Measurements from ENCODE around the gene STYX.
"Not testable (repeated sequence)": the region's sequence is repeated elsewhere in the genome, so short reads cannot be mapped to it uniquely, and the experiment has no call there.

The STYX gene

DNA sequence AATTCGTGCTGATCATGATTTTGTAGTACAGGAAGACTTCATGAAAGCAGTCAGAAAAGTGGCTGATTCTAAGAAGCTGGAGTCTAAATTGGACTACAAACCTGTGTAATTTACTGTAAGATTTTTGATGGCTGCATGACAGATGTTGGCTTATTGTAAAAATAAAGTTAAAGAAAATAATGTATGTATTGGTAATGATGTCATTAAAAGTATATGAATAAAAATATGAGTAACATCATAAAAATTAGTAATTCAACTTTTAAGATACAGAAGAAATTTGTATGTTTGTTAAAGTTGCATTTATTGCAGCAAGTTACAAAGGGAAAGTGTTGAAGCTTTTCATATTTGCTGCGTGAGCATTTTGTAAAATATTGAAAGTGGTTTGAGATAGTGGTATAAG is 2.5 kb upstream of the STYX start:
- DNase-seq = not testable (repeated sequence)

DNA sequence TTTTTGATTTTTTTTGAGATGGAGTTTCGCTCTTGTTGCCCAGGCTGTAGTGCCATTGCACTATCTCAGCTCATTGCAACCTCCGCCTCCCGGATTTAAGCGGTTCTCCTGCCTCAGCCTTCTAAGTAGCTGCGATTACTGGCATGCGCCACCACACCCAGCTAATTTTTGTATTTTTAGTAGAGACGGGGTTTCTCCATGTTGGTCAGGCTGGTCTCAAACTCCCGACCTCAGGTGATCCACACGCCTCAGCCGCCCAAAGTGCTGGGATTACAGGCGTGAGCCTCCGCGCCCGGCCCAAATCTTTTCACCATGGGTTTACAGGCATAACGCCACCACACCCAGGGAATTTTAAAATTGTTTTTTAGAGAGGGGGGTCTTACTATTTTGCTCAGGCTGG is 931 bp upstream of the STYX start:
- DNase-seq = not testable (repeated sequence)

DNA sequence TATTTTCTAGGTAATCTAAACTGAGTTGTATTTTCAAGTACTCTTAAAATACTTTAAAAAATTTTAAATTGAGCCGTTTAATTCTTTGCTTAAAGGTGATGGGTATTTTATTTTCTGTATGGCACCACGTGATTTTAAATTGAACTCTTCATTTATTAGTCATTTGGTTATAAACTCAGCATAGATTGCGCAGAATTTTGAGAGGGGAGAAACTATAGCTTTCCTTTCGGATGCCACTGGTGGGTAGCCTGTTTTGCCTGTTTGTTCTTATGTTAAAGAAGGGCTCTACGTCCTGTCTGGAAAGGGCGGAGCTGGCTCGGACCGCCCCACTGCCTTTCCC is 411 bp upstream of the STYX start:
- no peak for DNase-seq

DNA sequence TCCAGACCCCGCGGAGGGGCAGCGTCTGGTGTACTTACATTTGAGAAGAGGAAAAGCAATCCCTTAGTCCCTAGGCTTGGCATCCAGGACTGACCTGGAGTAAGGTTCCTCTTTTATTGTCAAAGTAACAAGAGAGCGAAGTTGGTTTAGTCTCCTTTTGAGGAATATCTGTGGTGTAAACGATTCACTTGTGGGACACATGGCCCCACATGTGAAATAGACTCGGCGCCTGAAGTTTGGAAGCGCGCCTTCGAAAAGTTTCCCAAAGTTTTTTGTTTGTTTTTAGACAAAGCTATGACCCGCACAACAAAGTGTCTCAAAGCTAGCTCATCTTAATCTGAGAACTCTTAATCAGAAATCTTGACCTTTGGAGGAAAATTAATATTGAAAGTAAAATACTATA is 744 bp downstream of the STYX start:
- DNase-seq = peak; percentile 47 to 48

DNA sequence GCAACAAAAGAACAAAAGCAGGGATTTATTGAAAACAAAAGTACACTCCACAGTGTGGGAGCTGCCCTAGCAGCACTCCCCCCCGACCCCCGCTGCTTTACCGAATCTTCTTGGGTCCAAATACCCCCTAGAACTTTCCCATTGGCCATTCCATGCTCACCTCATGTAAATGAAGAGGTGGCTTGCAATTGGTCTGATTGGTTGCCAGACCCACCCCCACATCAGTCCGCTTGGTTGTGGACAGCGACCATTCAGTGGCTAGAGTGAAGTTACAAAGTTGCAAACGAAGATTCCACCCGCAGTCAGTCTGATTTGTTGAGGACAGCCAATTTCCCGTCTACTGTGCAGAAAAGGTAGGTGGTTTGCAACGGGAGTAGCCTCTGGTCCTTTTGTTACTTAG is 3.9 kb downstream of the STYX start:
- DNase-seq = no peak

DNA sequence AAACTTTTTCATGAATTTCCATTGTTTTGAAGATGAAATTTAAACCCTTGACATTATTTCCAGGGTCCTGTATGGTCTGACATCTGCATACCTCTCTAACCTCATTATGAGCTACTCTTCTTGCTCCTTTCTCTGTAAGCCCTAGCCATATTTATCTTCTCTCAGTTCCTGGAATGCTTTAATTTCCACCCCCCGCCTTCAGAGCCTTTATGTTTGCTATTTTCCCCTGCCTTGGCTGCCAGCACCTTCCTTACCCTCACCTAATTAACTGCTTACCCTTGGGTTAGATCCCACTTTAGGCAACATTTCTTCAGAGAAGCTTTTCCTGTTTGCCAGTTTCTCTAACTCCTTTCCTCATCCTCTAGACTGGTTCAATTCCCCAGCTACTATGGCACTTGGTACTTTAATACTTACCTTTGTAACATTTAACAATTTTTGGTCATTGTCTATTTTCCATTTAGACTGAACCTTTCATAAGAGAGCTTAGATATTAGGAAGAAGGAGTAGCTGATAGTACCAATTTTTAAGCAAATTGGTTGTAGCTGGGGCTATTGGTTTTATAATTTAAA is 6.0 kb downstream of the STYX start:
- DNase-seq = no peak

DNA sequence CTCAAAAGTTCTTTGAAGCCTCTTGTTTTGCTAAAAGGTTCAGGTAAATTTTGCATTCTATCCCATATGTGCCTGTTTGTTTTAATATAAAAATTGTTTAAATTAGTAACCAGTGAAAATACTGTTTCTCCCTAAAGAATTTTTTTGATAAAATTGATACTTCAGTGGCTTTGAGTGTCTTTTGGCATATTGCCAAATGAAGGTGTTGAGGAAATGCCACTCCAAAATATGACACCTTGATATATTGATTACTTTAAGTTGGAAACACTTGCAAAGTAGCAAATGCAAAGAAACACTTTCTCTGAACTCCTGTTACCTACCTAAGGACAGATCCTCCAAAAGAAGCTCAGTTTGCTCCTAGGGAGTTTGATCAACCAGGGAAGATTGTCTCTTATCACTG is 8.4 kb downstream of the STYX start:
- no peak for DNase-seq

DNA sequence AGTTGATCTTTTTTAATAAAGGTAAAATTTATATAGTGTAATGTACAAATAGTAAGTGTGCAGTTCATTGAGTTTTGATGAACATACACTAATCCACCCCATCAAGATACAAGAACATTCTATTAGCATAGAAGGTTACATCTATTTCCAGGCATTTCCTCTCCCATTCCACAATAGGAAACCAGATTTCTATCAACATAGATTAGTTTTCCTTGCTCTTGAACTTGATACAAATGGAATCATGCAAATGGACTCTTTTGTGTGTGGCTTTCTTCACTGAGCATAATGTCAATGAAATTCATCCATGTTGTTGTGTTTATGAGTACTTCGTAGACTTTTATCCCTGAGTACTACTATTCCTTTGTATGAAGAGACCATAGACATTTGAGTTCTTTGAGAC is 10.8 kb downstream of the STYX start:
- DNase-seq = no peak

DNA sequence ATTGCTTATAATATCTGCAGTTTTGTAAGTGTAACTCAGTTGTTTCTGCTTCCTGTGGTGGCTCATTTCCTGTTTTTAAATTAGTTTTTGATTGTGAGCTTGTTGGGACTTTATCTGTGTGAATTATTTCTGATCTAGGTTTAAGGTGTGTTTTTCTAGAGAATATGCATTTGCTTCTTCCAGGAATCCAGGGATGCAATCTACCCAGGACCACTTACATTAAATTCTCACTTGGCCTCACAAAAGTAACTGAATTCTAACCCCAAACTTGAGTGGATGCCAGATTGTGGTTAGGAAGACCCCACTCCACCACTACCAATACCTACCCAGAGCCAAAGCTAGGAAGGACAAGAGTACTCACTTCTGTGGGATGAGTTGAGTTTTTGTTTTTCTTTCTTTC is 11.9 kb downstream of the STYX start:
- no peak for DNase-seq

DNA sequence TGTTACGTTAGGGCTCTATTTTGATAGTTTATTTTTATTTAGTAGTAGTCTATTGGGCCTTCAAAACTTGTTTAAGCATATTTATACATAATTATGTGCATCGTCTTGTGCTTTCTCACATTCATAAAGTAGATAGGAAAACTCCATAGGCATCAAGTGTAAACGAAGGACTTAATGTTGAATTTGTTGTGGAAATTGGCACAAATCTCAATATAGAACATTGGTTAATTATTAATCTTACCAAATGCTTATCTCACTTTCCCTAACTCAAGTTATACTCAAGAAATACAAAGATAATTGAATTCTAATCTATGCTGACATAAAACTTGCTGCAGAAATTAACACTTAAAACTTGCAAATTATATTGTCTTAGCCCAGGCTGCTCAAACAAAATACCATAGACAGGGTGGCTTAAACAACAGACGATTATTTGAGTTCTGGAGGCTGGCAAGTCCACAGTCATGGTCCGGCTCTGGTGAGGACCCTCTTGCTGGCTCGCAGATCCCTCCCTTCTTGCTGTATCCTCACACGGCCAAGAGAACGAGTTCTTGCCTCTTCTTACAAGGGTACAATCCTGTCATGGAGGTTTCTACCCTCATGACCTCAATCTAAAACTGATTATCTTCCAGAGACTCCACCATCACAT is 18.8 kb downstream of the STYX start:
- DNase-seq = no peak

DNA sequence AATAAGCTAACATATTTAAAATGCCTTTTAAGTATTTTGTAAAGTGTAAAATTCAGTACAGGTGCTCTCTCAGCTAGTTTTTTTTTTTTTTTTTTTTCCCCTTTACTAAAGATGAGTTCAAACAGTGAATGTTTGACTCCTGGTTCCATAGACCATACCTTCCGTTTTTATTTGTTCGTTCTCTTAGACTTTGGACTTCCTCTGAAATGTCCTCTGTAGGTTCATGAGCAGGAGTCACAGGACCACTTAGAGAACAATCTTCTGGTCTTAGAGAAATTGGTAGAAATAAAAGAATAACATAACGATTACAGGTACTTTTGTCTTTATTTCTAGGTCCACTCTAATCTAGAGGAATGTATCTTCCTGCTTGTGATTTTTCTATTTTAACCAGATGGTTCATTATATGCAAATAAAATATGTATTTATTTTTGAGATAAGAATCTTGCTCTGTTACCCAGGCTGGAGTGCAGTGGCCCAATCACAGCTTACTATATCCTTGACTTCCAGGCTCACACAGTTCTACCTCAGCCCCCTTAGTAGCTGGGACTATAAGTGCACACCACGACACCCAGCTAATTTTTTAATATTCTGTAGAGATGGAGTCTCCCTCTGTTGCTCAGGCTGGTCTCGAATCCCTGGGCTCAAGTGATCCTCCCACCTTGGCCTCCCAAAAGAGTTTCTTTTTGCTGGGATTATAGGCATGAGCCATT is 25.8 kb downstream of the STYX start:
- DNase-seq = no peak

DNA sequence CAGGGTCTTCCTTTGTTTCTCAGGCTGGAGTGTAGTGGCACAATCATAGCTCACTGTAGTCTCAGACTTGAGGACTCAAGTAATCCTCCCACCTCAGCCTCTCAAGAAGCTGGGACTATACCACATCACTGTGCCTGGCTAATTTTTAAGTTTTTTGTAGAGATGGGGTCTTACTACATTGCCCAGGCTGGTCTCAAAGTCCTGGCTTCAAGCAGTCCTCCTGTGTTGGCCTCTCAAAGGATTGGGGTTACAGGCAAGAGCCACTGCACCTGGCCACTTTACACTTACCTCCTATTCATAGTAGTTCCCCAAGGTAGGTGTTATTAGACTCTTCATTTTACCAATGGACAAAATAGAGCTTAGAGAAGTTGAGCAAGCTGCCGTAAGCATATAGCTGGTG is 29.2 kb downstream of the STYX start:
- no peak for DNase-seq

DNA sequence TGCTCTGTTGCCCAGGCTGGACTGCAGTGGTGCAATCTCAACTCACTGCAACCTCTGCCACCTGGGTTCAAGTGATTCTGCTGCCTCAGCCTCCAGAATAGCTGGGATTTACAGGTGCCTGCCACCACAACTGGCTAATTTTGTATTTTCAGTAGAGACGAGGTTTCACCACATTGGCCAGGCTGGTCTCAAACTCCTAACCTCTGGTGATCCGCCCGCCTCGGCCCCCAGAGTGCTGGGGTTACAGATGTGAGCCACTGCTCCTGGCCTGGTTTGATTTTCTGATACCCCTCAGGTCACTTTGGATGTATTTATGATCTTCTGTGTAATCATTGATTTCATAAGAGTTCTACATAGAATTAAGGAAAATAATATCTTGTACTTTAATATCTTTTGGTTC is 33.0 kb downstream of the STYX start:
- DNase-seq = not testable (repeated sequence)

DNA sequence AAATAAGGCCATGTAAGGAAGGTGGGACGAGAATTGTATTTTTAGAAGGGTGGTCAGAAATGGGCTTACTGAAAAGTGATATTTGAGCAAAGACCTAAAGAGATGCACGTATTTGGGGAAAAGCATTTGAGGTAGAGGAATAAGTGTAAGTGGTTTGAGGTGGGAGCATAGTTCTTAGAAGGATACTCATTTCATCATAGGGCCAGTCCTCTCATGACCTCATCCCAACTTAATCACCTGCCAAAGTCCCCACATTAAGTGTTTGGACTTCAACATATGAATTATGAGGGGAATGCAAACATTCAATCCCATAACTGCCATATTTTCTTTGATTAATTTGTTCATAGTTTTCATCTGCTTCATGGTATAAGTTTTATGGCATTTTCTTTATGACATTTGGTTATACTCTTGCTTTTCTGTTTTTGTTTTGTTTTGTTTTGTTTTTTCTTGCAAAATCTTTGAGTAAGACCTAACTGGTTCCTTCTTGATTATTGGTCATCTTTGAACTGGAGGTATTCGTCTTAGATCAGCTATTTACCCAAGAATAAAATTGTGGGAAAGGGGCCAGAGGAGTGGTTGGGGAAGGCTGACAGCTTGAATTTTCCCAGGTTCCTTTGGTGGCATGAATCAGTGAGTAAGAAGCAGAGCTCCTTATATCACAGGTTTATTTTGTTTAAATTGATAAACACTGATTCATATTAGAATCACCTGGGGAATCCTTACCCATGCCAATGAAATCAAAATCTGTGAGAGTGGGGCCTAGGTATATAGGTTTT is 37.3 kb downstream of the STYX start:
- DNase-seq = no peak

DNA sequence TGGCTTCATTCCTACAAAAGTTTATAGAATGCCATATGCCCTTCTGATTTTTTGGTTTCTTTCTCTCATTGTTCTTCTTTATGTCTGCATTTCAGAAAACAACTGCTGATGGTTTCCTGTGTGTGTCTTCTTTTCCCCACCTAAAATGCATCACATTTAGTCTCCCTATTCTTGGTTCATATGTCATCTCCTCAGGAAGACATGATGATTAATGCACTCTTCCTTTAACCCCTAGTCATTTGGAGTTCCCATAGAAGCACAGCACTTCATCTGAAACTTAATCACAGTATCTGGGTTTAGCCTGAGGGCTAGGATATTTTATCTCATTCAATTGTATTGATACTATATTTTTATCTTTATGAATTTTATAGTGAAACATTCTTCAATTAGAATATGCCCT is 39.9 kb downstream of the STYX start:
- no peak for DNase-seq

DNA sequence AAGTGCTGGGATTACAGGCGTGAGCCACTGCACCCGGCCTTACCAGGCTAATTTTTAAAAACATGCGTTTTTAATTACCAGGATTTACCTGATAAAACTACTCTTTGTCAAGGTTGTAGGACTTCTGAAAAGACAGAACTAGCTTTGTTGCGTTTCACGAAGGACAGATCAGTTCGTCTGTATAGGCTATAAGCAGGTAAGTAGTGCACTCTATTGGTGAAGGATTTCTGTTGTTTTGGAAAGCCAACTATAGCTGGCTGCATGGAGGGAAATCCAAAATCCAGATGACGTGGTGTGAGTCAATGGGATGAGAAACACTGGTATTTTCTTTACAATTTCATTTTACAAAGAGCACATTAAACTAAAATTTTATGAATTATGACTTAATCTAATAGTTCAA is 46.9 kb downstream of the STYX start:
- DNase-seq = no peak

DNA sequence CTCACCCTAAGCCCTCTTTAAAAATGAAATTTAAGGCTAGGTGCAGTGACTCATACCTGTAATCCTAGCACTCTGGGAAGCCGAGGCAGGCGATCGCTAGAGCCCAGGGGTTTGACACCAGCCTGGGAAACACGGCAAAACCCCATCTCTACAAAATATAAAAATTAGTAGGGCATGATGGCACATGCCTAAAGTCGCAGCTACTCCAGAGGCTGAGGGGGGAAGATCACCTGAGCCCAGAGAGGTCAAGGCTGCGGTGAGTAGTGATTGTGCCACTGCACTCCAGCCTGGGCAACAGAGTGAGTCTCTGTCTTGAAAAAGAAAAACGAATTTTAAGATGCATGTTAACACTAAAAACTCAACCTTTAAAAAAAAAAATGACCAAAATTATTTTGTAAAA is 48.7 kb downstream of the STYX start:
- no peak for DNase-seq

DNA sequence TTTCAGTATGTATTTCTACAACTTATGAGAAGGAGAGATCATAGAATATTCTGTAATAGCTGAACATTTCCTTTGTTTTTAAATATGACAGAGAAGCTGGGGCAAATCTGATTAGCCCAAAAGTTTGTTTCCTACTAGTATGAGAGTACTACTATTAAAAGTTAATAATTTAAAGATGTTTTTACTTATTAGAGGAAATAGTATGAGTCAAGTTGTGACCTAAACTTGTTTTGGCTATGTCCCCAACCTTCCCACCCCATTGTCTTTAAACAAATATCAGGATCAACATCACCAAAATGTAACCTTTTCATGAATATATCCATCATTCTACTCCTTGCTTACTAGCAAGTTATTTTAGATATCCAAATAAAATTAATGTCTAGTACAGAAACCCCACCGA is 50.9 kb downstream of the STYX start:
- DNase-seq = no peak

DNA sequence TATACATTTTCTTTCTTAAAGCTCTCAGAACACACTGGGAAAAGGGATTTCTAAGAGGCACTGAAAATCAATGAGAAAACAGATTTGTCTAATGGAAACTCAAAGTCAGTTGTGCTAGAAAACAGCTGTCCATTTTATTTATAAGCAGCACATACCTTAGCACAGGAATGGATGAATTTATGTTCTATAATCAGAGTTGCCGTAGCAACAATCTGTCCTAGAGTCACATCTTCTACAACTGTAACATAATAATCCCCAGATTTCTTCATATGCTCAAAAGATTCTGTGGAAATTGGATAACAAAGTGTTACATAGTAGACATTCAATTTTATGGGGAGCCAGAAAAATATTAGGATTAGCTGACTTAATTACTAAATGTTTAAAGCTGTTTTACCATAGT is 51.7 kb downstream of the STYX start:
- no peak for DNase-seq

DNA sequence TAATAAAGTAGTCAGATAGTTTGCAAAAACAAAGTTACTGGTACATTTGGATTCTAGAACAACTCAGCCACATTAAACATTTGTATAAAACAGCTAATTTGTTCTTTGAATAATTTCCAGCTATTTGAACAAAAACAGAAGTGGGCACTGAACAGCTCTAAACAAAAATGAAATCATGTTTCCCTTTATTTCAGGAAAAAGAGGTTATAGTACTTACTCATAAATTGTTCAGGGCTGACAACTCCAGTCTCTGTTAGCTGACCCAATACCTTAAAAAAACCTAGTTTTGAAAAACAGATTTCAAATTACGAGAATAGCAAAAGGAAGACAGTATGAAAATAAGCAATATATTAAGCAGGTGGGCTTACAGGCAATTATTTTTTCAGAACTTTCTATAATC is 53.2 kb downstream of the STYX start:
- DNase-seq = peak; percentile 3 to 24

DNA sequence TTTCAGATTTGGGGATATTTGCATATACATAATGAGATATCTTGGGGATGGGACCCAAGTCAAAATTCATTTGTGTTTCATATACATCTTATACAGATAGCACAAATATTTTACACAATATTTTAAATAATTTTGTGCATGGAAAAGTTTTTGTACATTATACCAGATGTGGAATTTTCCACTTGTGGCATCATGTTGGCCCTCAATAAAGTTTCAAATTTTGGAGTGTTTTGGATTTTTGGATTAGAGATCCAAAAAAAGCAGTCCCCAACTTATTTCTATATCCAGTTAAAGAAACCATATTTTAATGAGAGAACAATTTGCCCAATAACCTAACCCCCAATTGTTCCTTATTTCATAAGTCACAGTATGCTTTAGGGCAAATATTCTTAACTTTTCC is 56.9 kb downstream of the STYX start:
- no peak for DNase-seq

DNA sequence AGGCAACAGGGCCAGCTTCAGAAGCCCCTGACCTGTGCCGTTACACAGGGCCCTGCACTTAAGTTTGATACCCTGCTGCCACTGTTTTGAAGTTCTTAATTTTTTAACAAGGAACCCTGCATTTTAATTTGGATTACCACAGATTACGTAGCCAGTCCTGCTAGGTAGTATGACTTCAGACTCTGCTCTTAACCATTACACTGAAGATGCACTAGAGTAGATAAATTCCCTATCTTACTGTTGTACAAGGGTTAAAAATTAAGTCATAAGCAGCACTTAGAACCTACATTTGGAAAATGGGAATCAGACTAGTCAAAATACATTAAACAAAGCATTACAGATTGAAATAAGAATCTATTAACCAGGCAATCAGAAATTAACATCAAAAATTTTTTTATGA is 59.2 kb downstream of the STYX start:
- DNase-seq = no peak

DNA sequence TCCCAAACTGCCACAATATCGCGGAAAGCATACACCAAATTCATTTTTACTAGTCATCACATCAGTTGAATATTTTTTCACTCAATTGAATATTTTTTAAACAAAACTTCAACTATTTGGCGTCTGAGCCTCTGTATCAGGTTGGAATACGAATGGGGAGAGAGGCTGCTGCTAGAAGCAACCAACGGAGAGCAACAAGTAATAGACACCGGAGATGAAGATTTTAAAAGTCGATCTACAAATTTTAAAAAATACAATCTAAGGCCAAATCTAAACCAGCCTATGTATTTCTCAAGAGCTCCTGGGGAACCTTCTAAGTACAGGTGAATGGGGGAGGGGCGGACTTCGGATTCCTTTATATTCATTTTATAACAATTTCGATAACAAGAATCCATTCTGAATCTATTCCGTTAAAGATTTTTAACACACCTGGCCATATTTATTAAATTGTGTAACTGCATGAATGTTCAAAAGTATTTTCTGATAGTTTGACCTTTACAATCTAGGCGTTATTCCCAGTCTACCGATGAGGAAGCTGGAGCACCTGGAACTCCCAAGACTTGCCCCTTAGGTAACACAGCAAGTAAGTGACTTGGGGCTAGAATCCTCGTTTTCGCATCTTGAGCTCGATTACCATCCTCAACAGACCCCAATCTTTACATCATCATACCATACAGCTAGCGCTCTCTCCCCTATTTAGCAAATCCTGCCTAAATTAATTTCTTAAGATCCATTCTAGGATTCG is 60.2 kb downstream of the STYX start:
- DNase-seq = no peak
